SK-N-MC (cell line): ENCODE results near the gene ACTN1.

Experiments
- DNase-seq: peaks from one replicate; pipeline ENCODE4 v3.0.0-alpha.2; 2011; ENCODE audit warnings: low read depth, low spot score
- H3K27ac ChIP-seq: fragments of 200-600 bp; sonication (generic); 2 replicates; pipeline ENCODE4 v1.5.1; 2016; ENCODE audit warnings: mixed run types
- H3K36me3 ChIP-seq: fragments of 200-600 bp; sonication (generic); 2 replicates; pipeline ENCODE4 v1.6.1; 2017; ENCODE audit warnings: antibody characterized with exemption, low read length, mixed read lengths; ENCODE audit not compliant: insufficient read depth
- H3K4me3 ChIP-seq: fragments of 200-600 bp; sonication (generic); 2 replicates; pipeline ENCODE4 v1.5.1; 2016
- H3K9ac ChIP-seq: fragments of 200-600 bp; sonication (generic); 2 replicates; pipeline ENCODE4 v1.8.0; 2017; ENCODE audit warnings: mixed run types, mixed read lengths; ENCODE audit not compliant: insufficient read length
- H3K9me3 ChIP-seq: fragments of 200-600 bp; sonication (generic); 2 replicates; pipeline ENCODE4 v1.6.1; 2017; ENCODE audit warnings: low read depth, mild to moderate bottlenecking, antibody characterized with exemption, low read length, moderate library complexity, mixed read lengths
- EZH2 ChIP-seq: fragments of 200-600 bp; sonication (generic); IDR thresholded peaks from one replicate; pipeline ENCODE4 v1.6.1; 2017; ENCODE audit warnings: antibody characterized with exemption
- FOXP2 ChIP-seq: optimal IDR thresholded peaks from 2 replicates; pipeline ENCODE3; 2011; ENCODE audit warnings: mild to moderate bottlenecking, moderate library complexity; ENCODE audit not compliant: insufficient read depth; ENCODE audit errors: extremely low read length, control extremely low read depth
- POLR2AphosphoS5 ChIP-seq: IDR thresholded peaks from 2 replicates; pipeline ENCODE4 v1.6.1; 2012; ENCODE audit warnings: mild to moderate bottlenecking, low read depth, low read length, borderline replicate concordance

Gene ACTN1

DNA sequence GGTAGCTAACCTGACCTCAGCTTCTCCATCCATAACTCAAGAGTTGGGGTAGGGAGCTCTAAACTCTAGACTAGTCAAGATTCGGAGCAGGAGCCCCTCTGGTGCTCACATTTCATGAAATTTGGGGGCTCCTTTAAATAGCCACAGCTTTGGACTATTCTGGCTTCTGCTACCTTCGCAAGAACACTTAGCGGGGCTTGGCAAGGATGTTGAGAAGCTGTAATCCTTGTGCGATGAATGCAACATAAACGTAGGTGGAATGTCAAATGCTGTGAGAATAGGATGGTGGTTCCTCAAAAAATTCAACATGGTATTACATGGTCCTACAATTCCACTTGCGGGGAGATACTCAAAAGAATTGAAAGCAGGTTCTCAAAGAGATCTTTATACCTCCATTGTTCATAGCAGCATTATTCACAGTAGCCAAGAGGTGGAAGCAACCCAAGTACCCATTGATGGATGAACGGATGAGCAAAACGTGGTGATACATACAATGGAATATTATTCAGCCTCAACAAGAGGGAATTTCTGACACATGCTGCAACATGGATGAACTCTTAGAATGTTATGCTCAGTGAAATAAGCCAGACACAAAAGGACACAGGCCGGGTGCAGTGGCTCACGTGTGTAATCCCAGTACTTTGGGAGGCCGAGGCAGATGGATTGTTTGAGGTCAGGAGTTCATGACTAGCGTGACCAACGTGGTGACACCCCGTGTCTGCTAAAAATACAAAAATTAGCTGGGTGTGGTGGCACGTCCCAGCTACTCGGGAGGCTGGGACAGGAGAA, 73.8 kb downstream of the ACTN1 start:
- DNase-seq: no peak
- Histone ChIP-seq H3K4me3 (no peak overlapping the region), H3K9ac (no peak overlapping the region), H3K36me3 (no peaks in the 10 kb centered on the region; the same call in 1 of the 2 replicates), H3K27ac (no peak overlapping the region), H3K9me3 (no peaks in the 10 kb centered on the region)
- TF ChIP-seq FOXP2: no peak
- no peak for TF ChIP-seq POLR2AphosphoS5
- TF ChIP-seq EZH2: no peak

DNA sequence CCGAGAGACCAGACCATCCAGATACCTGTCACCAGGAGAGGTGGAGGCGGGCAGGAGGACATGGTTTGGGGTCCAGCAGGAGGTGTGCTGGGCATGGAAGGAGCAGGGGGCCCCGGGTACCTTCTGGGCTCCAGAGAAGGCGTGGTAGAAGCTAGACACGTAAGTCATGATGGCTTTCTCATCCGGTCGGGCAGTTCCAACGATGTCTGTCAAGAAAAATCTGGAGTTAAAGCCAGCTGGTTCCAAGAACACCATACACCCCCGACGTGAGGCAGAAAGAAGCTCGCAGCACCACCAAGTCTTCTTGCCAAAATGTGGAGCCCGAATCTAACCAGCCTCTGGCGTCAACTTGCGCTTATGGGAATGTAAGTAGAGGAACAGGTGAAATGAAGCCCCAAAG, 76.7 kb downstream of the ACTN1 start:
- no peak for DNase-seq
- Histone ChIP-seq H3K9ac (no peak overlapping the region), H3K27ac (no peak overlapping the region), H3K4me3 (no peak overlapping the region), H3K9me3 (no peaks in the 10 kb centered on the region), H3K36me3 (no peaks in the 10 kb centered on the region)
- TF ChIP-seq POLR2AphosphoS5: no peak
- TF ChIP-seq FOXP2: no peak
- TF ChIP-seq EZH2: no peak

DNA sequence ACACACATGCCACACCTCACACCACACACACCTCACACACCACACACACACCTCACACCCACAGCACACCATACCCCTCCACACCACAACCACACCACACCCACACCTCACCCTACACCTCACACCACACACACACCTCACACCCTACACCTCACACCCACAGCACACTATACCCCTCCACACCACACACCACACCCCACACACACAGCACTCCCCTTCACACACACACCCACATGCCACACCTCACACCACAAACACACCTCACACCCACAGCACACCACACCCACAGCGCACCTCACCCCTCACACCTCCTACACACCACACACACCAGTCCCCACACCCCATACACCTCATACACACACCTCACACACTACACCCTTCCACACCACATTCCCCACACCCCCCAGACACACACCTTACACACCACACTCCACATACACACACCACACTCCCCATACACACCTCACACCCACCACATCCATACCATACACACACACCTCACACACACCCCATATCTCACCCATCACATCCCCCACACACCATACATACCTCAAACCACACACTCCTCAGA, 80.0 kb downstream of the ACTN1 start:
- no peak overlapping the region for H3K4me3 ChIP-seq
- no peak overlapping the region for H3K27ac ChIP-seq
- no peak for DNase-seq
- H3K9ac ChIP-seq: no peak overlapping the region
- no peaks in the 10 kb centered on the region for H3K9me3 ChIP-seq
- TF ChIP-seq FOXP2 (no peak), EZH2 (no peak), POLR2AphosphoS5 (no peak)
- no peaks in the 10 kb centered on the region for H3K36me3 ChIP-seq

DNA sequence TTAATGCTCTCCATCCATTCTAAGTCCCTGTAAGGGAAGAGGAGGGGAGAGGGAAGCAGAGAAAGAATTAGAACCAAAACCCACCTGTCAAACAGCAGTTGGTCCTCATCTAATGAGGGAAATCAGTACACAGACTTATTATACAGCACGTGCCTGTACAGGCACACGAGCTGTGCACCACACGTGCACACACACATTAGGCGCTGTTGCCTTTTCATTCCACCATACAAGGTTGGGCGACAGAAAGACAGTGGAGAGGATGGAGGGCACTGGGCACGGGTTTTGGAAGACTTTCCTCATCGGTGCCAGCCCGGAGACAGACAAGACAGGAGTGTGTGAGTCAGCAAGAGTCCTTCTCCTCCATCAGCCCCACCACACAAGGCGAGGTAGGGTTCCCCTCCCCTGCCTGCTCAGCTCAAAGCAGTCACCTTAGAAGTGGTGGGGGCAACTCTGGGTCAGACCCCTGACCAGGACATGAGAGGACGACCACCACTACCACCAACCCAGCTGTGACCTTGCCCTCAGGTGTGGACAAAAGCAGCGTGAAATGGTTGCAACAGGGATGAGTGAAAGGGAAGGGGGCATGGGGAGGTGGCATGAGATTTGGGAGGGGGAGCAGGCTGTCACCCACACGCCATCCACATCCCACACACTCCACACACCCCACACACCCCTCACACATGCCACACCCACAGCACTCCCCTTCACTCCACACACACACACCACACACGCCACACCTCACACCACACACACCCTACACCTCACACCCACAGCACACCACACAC, 80.7 kb downstream of the ACTN1 start:
- Histone ChIP-seq H3K4me3 (no peak overlapping the region), H3K36me3 (no peaks in the 10 kb centered on the region; the same call in 1 of the 2 replicates), H3K9me3 (no peaks in the 10 kb centered on the region), H3K27ac (no peak overlapping the region), H3K9ac (no peak overlapping the region)
- no peak for DNase-seq
- no peak for TF ChIP-seq POLR2AphosphoS5
- TF ChIP-seq EZH2: no peak
- TF ChIP-seq FOXP2: no peak

DNA sequence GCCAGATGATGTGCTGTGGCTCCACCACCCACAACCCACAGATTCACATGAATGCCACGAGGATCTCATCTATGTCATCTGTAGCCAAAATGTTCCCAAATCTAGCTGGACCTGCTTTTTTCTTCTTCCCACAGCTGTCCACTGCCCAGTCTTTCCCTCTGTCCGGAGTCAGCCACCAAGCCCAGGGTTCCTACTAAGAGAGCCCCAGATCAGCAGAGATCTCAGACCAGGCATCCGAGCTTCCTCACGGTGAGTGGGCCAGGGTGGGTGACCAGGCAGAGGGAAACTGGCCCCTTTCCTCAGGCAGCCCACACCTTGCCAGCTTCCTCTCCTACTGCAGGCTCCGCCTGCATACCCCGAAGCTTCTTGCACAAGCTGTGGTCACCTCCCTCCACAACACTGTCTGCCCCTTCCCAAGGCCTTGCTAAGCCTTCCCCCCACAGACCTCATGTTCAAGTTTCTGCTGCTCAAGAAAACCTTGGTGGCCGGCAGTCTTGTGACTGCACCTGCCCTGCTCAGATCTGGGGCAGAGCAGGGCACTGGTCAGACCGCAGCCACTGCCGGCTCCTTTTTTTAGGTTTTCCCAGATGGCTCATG, 81.4 kb downstream of the ACTN1 start:
- Histone ChIP-seq H3K27ac (no peak overlapping the region), H3K9me3 (no peaks in the 10 kb centered on the region), H3K4me3 (no peak overlapping the region), H3K36me3 (no peaks in the 10 kb centered on the region; the same call in 1 of the 2 replicates), H3K9ac (no peak overlapping the region)
- TF ChIP-seq EZH2: no peak
- no peak for TF ChIP-seq POLR2AphosphoS5
- no peak for TF ChIP-seq FOXP2
- DNase-seq: no peak

DNA sequence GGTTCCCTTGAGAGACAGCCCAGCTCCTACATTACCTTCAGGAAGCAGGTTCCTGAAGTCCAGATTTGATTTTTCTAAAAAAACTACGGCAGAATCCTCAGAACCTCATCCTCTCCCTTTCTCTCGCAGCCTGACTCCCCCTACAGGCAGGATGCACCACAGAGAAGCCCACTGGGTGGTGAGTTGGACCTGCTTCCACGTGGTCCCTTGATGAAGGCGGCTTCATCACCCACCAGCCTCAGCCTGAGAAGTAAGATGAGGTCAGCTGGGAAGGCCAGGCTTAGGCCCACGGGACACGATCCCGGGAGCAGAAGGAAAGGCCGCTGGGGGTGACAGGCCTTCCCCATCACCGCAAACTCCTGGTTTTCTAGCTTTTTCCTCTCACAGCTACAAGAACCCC, 83.0 kb downstream of the ACTN1 start:
- no peak for DNase-seq

DNA sequence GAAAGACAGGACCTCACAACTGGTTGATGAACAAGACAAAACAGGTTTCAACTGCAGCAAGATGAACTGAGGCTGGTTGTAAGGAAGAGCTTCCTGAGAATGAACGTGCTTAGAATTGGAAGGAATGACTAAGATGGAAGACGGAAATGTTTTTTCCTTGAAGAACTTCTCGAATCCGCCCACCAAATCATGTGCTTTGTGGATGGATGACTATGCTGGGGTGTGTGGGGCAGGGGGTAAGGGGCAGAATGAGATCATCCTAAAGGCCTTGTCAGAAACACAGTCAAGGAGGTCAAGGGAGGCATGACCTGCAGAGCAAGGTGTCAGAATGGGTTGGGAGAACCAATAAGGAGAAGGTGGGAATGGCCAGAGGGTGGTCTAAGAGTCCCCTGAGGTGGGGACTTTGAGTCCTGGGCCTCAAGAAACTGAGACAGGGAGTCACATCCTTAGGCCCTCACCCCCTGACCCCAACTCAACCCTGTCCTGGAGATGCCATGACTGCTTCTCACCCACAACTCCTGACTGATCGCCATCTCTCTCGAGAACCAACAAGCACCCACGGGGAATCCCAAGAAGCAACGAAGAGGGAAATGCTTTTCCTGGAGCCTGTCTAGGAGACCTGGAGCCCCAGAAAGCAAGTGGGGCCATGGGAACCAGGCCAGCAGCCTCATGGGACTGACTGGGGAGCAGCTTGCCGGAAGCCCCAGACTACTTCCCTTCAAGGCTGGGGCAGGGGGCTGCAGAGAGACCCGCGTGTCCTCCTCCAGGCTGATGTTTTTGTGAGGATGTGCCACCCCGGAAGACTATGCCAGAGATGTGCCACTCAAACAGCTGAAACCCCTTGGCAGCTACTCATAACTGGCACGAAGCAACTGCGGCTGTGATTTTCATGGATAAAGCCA, 84.0 kb downstream of the ACTN1 start:
- Histone ChIP-seq H3K4me3 (no peak overlapping the region), H3K27ac (no peak overlapping the region), H3K9ac (no peak overlapping the region), H3K9me3 (no peaks in the 10 kb centered on the region), H3K36me3 (no peaks in the 10 kb centered on the region; the same call in 1 of the 2 replicates)
- DNase-seq: no peak
- TF ChIP-seq FOXP2: no peak
- no peak for TF ChIP-seq EZH2
- TF ChIP-seq POLR2AphosphoS5: no peak

More for the DNA sequence above, 83.0 kb downstream of the ACTN1 start:
- H3K4me3 ChIP-seq: no peak overlapping the region
- no peak for TF ChIP-seq EZH2
- no peak for TF ChIP-seq POLR2AphosphoS5
- TF ChIP-seq FOXP2: no peak
- no peak overlapping the region for H3K27ac ChIP-seq
- no peaks in the 10 kb centered on the region; the same call in 1 of the 2 replicates for H3K36me3 ChIP-seq
- no peak overlapping the region for H3K9ac ChIP-seq
- H3K9me3 ChIP-seq: no peaks in the 10 kb centered on the region
